ENCODE results near the gene TSPAN11.

- TF ChIP-seq CBX5 (IDR thresholded peaks at IDR 0.05; ENCODE audit: low read depth, low read length) (no peak), EZH2 (IDR thresholded peaks at IDR 0.05; ENCODE audit: low read depth, low read length, severe bottlenecking) (no peak), CHD2 (IDR thresholded peaks at IDR 0.05; ENCODE audit: low read length) (no peak), MAX (IDR thresholded peaks at IDR 0.05) (no peak)
- TF ChIP-seq, protein P1, sequence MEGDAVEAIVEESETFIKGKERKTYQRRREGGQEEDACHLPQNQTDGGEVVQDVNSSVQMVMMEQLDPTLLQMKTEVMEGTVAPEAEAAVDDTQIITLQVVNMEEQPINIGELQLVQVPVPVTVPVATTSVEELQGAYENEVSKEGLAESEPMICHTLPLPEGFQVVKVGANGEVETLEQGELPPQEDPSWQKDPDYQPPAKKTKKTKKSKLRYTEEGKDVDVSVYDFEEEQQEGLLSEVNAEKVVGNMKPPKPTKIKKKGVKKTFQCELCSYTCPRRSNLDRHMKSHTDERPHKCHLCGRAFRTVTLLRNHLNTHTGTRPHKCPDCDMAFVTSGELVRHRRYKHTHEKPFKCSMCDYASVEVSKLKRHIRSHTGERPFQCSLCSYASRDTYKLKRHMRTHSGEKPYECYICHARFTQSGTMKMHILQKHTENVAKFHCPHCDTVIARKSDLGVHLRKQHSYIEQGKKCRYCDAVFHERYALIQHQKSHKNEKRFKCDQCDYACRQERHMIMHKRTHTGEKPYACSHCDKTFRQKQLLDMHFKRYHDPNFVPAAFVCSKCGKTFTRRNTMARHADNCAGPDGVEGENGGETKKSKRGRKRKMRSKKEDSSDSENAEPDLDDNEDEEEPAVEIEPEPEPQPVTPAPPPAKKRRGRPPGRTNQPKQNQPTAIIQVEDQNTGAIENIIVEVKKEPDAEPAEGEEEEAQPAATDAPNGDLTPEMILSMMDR (IDR thresholded peaks at IDR 0.05; ENCODE audit: control extremely low read depth in 1 of 3, insufficient read depth in 1 of 3, low read depth in 1 of 3, low read length in 3 of 3), result no peak
Measured at GRCh38 chr12:31005256-31005943, 78.9 kb downstream of the TSPAN11 start.

Measured in H1 (cell line).